Type B pancreatic cell (in vitro differentiated cells): ENCODE data around the gene DYDC1. TPM values are rescaled to one million over a fixed set of nuclear protein-coding genes. Genes with fewer than 3 reads are reported as not detected.
"Not testable (repeated sequence)": the region's sequence is repeated elsewhere in the genome, so short reads cannot be mapped to it uniquely, and the experiment has no call there.

ENCODE experiments used
- DNase-seq: peaks from one replicate; pipeline ENCODE4 v3.0.0; 2021; ENCODE audit warnings: mixed read lengths; ENCODE audit not compliant: unreplicated experiment; ENCODE audit errors: extremely low spot score
- H3K27ac Mint-ChIP-seq: 2 replicates; pipeline ENCODE4 v1.8.0; 2021; ENCODE audit warnings: mild to moderate bottlenecking, mixed read lengths
- H3K27me3 Mint-ChIP-seq: 2 replicates; pipeline ENCODE4 v1.8.0; 2021; ENCODE audit warnings: mixed read lengths
- H3K36me3 Mint-ChIP-seq: 2 replicates; pipeline ENCODE4 v1.8.0; 2021; ENCODE audit warnings: mixed read lengths
- H3K4me1 Mint-ChIP-seq: one replicate; pipeline ENCODE4 v1.8.0; 2021; ENCODE audit warnings: mixed read lengths; ENCODE audit not compliant: unreplicated experiment
- H3K4me3 Mint-ChIP-seq: 2 replicates; pipeline ENCODE4 v1.8.0; 2021; ENCODE audit warnings: mild to moderate bottlenecking, mixed read lengths
- H3K9me3 Mint-ChIP-seq: 2 replicates; pipeline ENCODE4 v1.8.0; 2021; ENCODE audit warnings: mixed read lengths
- CTCF ChIP-seq: fragments of 200-600 bp; sonication (generic); conservative IDR thresholded peaks from 2 replicates; pipeline ENCODE4 v1.5.0; 2021; ENCODE audit warnings: antibody characterized with exemption, mild to moderate bottlenecking
- total RNA-seq: library from RNA; stranded (reverse); gene quantifications from 2 replicates; pipeline ENCODE4 v1.2.1, GENCODE V29; 2021; ENCODE audit warnings: low replicate concordance

The DYDC1 gene
- total RNA-seq, 1 donor from 2014 or later = 0.46 TPM

DNA sequence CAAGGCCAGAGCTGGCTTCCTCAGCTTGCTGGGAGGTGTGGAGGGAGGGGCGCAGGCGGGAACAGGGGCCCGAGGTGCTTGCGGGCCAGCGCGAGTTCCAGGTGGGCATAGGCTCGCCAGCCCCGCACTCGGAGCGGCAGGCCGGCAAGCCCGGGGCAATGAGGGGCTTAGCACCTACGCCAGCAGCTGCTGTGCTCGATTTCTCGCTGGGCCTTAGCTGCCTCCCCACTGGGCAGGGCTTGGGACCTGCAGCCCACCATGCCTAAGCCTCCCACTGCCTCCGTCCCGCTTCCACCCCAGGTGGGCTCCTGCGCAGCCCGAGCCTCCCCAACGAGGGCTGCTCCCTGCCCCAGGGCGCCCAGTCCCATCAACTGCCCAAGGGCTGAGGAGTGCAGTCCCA, 41.2 kb downstream of the DYDC1 start:
- Mint-ChIP-seq H3K27me3 (no peaks in the 10 kb centered on the region), H3K9me3 (no peaks in the 10 kb centered on the region), H3K4me3 (no peak overlapping the region), H3K36me3 (no peaks in the 10 kb centered on the region), H3K4me1 (no peaks in the 10 kb centered on the region), H3K27ac (no peak overlapping the region)
- no peak for TF ChIP-seq CTCF
- no peak for DNase-seq

- H3K4me1 Mint-ChIP-seq = no peaks in the 10 kb centered on the region
- no peaks in the 10 kb centered on the region for H3K9me3 Mint-ChIP-seq
- H3K4me3 Mint-ChIP-seq = no peak overlapping the region
- H3K27ac Mint-ChIP-seq = no peak overlapping the region
- no peak for TF ChIP-seq CTCF
- H3K36me3 Mint-ChIP-seq = no peaks in the 10 kb centered on the region
- no peak for DNase-seq
- H3K27me3 Mint-ChIP-seq = no peaks in the 10 kb centered on the region
Observed at GRCh38 chr10:80313523-80313922, 43.0 kb downstream of the DYDC1 start.

- H3K4me1 Mint-ChIP-seq, H3K36me3 Mint-ChIP-seq, H3K27ac Mint-ChIP-seq, H3K27me3 Mint-ChIP-seq, H3K4me3 Mint-ChIP-seq, H3K9me3 Mint-ChIP-seq, DNase-seq: not testable (repeated sequence)
Observed at GRCh38 chr10:80305989-80306388, 50.6 kb downstream of the DYDC1 start.

DNA sequence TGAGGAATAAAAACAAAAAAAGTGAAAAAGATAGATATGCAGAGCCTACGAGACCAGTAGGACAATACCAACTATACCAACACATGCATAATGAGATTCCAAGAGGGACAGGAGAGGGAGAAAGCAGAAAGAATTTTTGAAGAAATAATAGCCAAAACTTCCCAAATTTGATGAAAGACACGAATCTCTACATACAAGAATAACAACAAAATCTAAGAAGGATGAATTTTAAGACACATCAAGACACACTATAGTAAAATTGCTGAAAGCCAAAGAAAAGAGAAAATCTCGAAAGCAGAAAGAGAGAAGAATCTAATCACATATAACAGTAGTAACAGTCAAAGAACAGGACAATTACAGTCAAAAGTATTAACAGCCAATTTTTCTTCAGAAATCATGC, 59.6 kb downstream of the DYDC1 start:
- Mint-ChIP-seq H3K36me3 (no peaks in the 10 kb centered on the region), H3K4me1 (no peaks in the 10 kb centered on the region), H3K4me3 (no peak overlapping the region), H3K9me3 (peaks cover 5% of the 10 kb centered on the region), H3K27ac (no peak overlapping the region), H3K27me3 (no peaks in the 10 kb centered on the region)
- no peak for DNase-seq
- TF ChIP-seq CTCF = no peak

DNA sequence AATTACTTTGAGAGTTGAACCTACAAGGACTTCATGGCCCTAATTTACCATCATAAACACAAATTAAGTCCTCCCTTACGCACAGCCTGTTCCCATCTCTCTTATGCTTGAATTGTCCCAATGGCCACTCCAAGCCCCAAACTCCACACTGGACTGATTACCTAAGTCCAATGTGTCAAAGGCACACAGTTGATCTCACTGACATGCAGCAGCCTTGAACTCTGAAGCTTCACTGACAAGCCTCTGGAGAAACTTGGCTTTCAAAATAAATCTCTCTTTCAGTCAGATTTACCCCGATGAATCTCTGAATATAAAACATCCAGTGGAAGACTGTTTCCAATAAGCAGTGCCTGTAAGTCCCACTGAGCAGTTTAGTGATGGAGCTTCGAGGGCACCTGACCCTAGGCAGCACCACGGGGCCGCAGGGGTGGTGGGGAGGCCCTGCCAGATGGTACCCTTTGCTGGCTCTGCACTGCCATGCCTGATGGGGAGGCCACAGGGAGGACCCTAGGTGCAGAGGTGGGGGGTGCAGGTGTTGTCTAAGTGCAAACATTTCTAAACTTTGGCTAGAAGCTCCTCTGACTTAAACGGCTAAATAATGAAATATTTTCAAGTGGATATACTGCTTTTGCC, 63.8 kb downstream of the DYDC1 start:
- H3K9me3 Mint-ChIP-seq = peaks cover 5% of the 10 kb centered on the region
- H3K27me3 Mint-ChIP-seq = peaks cover 11% of the 10 kb centered on the region
- no peak for DNase-seq
- H3K36me3 Mint-ChIP-seq = no peaks in the 10 kb centered on the region
- H3K4me1 Mint-ChIP-seq = peaks cover 3% of the 10 kb centered on the region
- no peak overlapping the region for H3K4me3 Mint-ChIP-seq
- TF ChIP-seq CTCF = no peak
- no peak overlapping the region for H3K27ac Mint-ChIP-seq

- Mint-ChIP-seq H3K27ac (no peak overlapping the region), H3K27me3 (peaks cover 14% of the 10 kb centered on the region), H3K4me3 (no peak overlapping the region), H3K4me1 (peaks cover 3% of the 10 kb centered on the region), H3K9me3 (no peaks in the 10 kb centered on the region), H3K36me3 (no peaks in the 10 kb centered on the region)
- no peak for DNase-seq
- TF ChIP-seq CTCF = no peak
Observed at GRCh38 chr10:80290474-80291220, 65.9 kb downstream of the DYDC1 start.
